Omental fat pad (tissue), 4 donors: ENCODE measurements around the gene CTDSPL. TPM values are rescaled to one million over a fixed set of nuclear protein-coding genes. Genes with fewer than 3 reads are reported as not detected.

Source experiments
- ATAC-seq: fragments of 150-250 bp; one replicate; pipeline ENCODE4 v1.9.1; 2016; ENCODE audit warnings: mild to moderate bottlenecking, moderate library complexity; ENCODE audit not compliant: low FRiP score
- DNase-seq: peaks from one replicate; pipeline ENCODE4 v3.0.0-alpha.2; 2019; ENCODE audit warnings: low spot score
- CTCF ChIP-seq, 3 donors: fragments of 450-650 bp; IDR thresholded peaks; one replicate each; pipeline ENCODE4 v1.5.1; 2016 to 2017; ENCODE audit warnings: antibody characterized with exemption in 3 of 3, mild to moderate bottlenecking in 3 of 3, moderate library complexity in 2 of 3
- total RNA-seq, 4 donors: library from RNA; depleted of rRNA; stranded (reverse); fragments of >200 nt; gene quantifications; one replicate each; pipeline ENCODE4 v1.1.0, GENCODE V29; 2016

CTDSPL gene
- total RNA-seq, 4 donors from 2014 or later: 23.9 to 41.8 (median 33.2) TPM

- TF ChIP-seq CTCF (IDR thresholded peaks at IDR 0.05): no peak
- DNase-seq (no peak), ATAC-seq (no peak)
Observed at GRCh38 chr3:37999836-38000235, 138.2 kb downstream of the CTDSPL start.

GRCh38 chr3:38000242-38000916 is 138.7 kb downstream of the CTDSPL start:
- no peak for TF ChIP-seq CTCF (IDR thresholded peaks at IDR 0.05)
- no peak for ATAC-seq
- no peak for DNase-seq

GRCh38 chr3:38000965-38001455 is 139.3 kb downstream of the CTDSPL start:
- no peak for DNase-seq
- no peak for ATAC-seq
- TF ChIP-seq CTCF (IDR thresholded peaks at IDR 0.05): no peak

GRCh38 chr3:38001456-38002081 is 139.9 kb downstream of the CTDSPL start:
- ATAC-seq (no peak), DNase-seq (no peak)
- TF ChIP-seq CTCF (IDR thresholded peaks at IDR 0.05): no peak

- ATAC-seq: no peak
- no peak for DNase-seq
- TF ChIP-seq CTCF (IDR thresholded peaks at IDR 0.05): no peak
Observed at GRCh38 chr3:38002291-38002876, 140.7 kb downstream of the CTDSPL start.

- ATAC-seq: no peak
- TF ChIP-seq CTCF (IDR thresholded peaks at IDR 0.05): no peak
Observed at GRCh38 chr3:38002940-38003339, 141.3 kb downstream of the CTDSPL start.

More at GRCh38 chr3:38002940-38003339, 141.3 kb downstream of the CTDSPL start:
- DNase-seq: no peak
